HL-60 (cell line): ENCODE results near the gene ACER1.

Experiments used
- GABPA ChIP-seq: IDR thresholded peaks from 2 replicates; pipeline ENCODE4 v1.6.1; 2012; ENCODE audit warnings: low read depth
- POLR2AphosphoS5 ChIP-seq: IDR thresholded peaks from 2 replicates; pipeline ENCODE4 v1.6.1; 2012; ENCODE audit warnings: low read depth
- REST ChIP-seq: IDR thresholded peaks from 2 replicates; pipeline ENCODE4 v1.6.1; 2012; ENCODE audit warnings: low read depth; ENCODE audit not compliant: insufficient replicate concordance
- SPI1 ChIP-seq: IDR thresholded peaks from 2 replicates; pipeline ENCODE4 v1.6.1; 2012; ENCODE audit warnings: low read depth, mild to moderate bottlenecking, borderline replicate concordance
- TF ChIP-seq, protein P1 (sequence below): IDR thresholded peaks from one replicate; pipeline ENCODE4 v1.5.1; 2011; ENCODE audit warnings: low read length, control low read depth, inconsistent platforms; ENCODE audit not compliant: insufficient read depth

GRCh38 chr19:6270076-6270745 is 63.2 kb downstream of the ACER1 start:
- TF ChIP-seq REST (no peak), POLR2AphosphoS5 (no peak), GABPA (no peak), SPI1 (no peak)
- TF ChIP-seq, protein P1, sequence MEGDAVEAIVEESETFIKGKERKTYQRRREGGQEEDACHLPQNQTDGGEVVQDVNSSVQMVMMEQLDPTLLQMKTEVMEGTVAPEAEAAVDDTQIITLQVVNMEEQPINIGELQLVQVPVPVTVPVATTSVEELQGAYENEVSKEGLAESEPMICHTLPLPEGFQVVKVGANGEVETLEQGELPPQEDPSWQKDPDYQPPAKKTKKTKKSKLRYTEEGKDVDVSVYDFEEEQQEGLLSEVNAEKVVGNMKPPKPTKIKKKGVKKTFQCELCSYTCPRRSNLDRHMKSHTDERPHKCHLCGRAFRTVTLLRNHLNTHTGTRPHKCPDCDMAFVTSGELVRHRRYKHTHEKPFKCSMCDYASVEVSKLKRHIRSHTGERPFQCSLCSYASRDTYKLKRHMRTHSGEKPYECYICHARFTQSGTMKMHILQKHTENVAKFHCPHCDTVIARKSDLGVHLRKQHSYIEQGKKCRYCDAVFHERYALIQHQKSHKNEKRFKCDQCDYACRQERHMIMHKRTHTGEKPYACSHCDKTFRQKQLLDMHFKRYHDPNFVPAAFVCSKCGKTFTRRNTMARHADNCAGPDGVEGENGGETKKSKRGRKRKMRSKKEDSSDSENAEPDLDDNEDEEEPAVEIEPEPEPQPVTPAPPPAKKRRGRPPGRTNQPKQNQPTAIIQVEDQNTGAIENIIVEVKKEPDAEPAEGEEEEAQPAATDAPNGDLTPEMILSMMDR, result no peak
